ENCODE measurements around the gene KIF22.
A peak's percentile ranks its signal among the peaks of the same experiment; 100 is the strongest.
"Not testable (repeated sequence)": the region's sequence is repeated elsewhere in the genome, so short reads cannot be mapped to it uniquely, and the experiment has no call there.

The KIF22 gene

DNA sequence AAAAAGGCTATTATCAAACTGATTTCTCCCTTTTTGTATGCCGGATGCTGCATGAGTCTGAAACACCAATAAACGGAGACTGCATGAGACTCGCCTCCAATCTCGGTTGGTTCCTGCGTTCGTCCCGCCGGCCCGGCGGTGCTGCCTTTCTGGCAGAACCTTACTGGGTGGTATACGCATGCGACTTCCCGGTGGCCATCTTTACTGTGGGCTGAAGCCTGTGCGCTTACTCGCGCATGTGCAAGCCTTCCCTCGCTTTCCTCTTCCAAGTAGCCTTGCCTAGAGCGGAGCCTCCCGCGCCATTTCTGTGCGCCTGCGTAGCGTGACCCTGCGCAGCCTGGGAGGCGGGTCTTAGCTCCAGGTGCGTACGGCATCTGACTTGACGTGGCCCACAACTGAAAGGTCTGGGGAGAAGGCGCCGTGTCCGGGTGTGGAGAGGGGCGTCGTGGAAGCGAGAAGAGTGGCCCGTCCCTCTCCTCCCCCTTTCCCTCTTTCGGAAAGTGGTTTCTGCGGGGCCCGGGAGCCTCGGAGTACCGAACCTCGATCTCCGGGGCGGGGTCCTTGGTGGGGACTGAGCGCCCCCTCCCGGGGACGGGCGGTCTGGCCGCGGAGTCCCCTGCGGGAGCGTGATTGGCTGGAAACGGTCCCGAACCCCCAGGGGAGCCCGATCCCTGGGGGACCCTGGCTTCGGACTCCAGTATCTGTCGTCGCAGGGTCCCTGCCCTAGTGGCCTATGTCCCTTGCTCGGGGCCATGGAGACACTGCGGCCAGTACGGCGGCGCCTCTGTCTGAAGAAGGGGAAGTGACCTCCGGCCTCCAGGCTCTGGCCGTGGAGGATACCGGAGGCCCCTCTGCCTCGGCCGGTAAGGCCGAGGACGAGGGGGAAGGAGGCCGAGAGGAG is 25.5 kb downstream of the KIF22 start, which contains the start of gene PAGR1:
Gene PAGR1 (plus strand): TSS at position 360 of the 901 bp plus-strand sequence. CDS start 374 bp downstream, at position 734.
- peak; percentile 90 for DNase-seq

DNA sequence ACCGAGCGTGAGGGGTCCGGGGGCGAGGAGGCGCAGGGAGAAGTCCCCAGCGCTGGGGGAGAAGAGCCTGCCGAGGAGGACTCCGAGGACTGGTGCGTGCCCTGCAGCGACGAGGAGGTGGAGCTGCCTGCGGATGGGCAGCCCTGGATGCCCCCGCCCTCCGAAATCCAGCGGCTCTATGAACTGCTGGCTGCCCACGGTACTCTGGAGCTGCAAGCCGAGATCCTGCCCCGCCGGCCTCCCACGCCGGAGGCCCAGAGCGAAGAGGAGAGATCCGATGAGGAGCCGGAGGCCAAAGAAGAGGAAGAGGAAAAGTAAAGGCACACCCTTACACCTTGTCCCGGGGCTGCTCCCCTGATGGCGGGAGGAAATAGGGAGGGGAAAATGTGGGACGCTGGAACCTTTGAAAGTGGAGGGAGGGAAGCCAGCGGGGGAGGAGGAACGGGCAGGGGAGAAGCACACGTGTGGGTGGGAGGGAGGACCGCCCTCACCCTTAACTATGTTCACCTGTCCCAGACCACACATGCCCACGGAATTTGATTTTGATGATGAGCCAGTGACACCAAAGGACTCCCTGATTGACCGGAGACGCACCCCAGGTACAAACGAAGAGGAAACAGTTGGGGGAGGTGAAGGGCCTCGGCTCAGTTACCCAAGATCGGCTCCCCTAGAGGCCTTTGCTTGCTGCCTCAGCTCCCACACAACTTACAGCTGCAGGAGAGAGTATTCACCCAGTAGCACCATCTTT is 26.3 kb downstream of the KIF22 start:
- no peak for DNase-seq

GRCh38 chr16:29818082-29818481 is 27.5 kb downstream of the KIF22 start:
- DNase-seq = no peak

DNA sequence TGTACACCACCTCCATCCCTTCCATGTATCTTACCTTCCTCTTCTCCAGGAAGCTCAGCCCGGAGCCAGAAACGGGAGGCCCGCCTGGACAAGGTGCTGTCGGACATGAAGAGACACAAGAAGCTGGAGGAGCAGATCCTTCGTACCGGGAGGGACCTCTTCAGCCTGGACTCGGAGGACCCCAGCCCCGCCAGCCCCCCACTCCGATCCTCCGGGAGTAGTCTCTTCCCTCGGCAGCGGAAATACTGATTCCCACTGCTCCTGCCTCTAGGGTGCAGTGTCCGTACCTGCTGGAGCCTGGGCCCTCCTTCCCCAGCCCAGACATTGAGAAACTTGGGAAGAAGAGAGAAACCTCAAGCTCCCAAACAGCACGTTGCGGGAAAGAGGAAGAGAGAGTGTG is 29.0 kb downstream of the KIF22 start:
- DNase-seq = no peak

DNA sequence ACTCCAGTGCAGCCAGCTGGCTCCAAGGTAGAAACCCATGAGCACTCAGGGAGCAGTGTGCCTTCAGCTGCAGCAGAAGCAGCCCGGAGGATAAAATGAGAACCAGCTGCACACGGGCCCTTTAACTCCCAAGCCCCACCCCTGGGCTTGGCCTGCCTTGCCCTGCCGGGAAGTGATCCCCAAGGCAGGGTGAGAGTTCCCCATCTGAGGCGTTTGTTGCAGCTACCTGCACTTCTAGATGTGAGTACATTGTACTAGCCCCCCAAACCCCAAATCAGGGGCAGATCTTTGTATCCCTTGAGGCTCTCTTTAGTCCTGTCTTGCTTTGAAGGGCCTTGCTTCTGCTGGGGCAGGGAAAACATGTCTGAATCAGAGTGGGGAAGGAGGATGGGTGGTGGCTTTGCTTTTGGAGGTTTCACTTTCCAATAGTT is 29.7 kb downstream of the KIF22 start, which contains the start of gene MVP:
Gene MVP (plus strand): TSS at position 192 of the 431 bp plus-strand sequence. CDS start 10,088 bp downstream, outside the sequence.
- no peak for DNase-seq

DNA sequence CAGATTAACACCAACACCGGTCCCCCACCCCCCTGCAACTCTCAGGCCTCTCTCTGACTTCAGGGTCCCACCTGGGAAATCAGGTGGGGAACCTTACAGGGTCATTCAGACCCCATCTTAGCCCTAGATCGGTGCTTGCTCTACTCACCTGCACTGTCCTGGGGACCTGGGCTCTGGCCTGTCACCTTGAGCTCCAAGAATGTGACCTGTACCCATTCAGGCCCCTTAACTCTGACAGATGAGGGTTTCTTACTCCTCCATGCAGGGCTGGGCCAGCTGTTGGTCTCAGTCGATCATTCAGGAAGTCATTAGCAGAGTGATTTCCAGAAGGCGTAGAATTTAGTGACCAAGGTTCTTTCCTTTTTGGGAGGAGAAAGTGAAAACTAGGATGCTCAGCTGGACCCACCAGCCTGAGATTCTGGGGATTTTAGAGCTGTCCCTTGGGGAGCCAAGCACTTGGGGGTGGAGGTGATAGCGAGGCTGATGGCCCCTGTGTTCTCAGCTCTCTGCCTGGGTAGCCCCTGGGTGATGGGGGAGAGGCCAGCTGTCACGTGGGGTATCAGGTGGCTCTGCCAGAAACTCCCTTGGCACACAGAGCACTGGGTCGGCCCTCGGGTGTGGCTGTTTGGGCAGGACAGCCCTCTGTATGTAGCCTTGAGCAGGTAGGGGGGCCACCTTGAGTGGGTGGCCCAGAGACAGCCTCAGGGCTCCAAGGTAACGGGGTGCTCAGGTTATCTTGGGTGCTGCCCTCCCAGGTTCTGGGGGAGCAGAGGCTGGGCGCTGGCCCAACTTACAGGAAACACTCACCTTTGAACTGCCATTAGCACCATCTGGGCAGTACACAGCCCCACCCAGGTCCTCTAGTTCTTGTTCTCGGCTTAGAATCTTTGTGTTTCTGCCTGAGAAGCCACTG is 30.4 kb downstream of the KIF22 start:
- DNase-seq = no peak

GRCh38 chr16:29821643-29822115 is 31.1 kb downstream of the KIF22 start:
- no peak for DNase-seq

GRCh38 chr16:29824589-29825144 is 34.1 kb downstream of the KIF22 start:
- no peak for DNase-seq

DNA sequence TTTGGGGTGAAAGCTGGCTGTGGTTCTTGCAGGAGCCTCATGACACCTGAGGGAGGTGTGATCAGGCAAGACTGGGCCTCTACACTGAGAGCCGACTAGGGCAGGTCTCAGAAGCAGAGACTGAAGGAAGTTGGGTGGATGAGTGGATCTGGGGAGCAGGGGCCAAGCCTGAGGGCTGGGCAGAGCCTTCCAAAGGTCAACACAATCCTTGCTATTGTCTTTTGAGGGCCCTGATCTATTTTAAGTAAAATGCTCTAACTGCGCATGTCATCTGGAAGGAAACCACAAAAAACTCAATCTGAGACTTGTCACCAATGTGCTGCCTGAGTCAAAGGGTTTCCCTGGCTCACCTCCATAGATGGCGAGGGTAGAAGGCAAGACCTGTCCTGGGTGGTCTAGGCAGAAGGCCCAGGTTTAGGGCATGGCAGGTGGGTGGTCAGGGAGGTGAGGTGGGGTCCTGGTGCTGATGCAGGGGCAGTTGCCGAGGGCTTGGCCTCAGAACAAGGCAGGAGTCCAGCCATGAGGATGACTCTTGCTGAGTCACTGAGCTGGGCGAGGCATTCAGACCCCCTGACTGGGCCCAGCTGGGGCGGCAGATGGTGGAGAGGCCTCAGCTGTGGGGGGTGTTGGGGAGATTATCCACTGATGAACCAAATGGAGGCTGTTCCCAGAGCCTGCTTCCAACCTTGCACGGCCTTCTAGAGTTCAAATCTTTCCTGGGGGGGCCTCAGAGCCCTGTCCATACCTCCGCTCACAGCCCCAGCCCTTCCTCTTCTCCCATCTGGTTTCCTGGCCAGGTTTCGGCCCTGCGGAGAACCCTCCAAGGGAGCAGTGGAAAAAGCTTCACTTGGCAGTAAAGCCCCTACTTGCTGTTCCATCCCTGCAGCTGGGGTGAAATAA is 34.8 kb downstream of the KIF22 start:
- DNase-seq = no peak

GRCh38 chr16:29826342-29826695 is 35.8 kb downstream of the KIF22 start:
- no peak for DNase-seq

GRCh38 chr16:29830774-29831173 is 40.2 kb downstream of the KIF22 start:
- no peak for DNase-seq

DNA sequence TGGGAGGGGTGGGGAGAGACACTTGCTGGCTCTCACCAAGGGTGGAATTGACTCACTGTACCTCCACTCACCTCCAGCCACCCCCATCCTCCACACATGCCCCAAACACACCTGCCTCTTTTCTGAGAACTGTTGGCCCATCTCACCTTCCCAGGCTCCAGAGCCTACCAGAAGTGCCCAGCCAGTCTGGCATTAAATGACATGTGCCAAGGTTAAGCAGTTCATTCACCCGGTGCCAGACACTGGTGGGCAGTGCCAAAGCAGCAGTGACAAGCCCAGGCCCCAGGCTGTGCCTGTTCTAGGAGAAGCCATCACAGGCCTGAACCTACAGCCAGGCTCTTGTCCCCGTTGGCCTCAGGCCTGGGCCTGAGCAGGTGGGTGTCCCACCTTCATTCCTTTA is 40.9 kb downstream of the KIF22 start:
- no peak for DNase-seq

- not testable (repeated sequence) for DNase-seq
Observed at GRCh38 chr16:29833219-29833618, 42.7 kb downstream of the KIF22 start.

GRCh38 chr16:29834079-29834478 is 43.5 kb downstream of the KIF22 start:
- no peak for DNase-seq

DNA sequence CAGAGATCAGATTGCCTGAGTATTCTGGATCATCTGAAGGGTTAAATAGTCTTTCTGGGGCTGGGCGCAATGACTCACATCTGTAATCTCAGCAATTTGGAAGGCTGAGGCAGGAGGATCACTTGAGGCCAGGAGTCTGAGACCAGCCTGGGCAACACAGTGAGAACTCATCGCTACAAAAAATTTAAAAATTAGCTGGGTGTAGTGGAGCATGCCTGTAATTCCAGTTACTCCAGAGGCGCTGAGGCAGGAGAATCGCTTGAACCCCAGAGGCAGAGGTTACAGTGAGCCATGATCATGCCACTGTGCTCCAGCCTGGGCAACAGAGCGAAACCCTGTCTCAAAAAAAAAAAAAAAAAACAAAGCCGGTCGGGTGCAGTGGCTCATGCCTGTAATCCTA is 45.4 kb downstream of the KIF22 start:
- no peak for DNase-seq

- DNase-seq = no peak
Observed at GRCh38 chr16:29836623-29837022, 46.1 kb downstream of the KIF22 start.

- no peak for DNase-seq
Observed at GRCh38 chr16:29837841-29838240, 47.3 kb downstream of the KIF22 start.

GRCh38 chr16:29839822-29840221 is 49.3 kb downstream of the KIF22 start:
- no peak for DNase-seq

GRCh38 chr16:29840240-29840639 is 49.7 kb downstream of the KIF22 start:
- DNase-seq = no peak

- DNase-seq = no peak
Observed at GRCh38 chr16:29841631-29842030, 51.1 kb downstream of the KIF22 start.

DNA sequence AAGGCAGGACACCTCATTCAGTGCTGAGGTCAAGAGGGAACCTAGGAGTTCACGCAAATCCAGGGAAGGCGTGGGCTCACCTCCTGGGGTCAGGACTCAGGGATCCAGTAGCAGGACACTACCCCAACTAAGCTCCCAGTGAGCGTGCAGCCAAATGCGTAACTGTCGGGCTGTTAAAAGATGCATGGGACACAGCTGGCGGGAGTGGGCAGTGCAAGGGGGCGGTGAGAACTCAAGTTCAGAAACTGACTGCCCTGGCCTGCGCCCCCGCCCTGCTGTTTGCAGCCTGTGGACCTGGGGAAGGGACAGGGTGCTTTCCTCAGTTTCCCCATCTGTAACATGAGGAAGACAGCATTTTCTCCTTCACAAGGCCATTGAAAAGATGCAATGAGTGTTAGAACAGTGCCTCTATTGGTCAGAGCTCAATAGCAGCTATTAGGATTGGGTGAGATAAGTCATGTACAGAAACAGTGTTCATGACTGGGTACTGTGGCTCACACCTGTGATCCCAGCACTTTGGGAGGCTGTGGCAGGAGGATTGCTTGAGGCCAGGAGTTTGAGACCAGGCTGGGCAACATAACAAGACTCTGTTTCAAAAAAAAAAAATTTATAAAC is 52.3 kb downstream of the KIF22 start:
- DNase-seq = no peak

Measured in NCI-H1048 (cell line).